ENCODE data around the gene HOMER3.
A peak's percentile ranks its signal among the peaks of the same experiment; 100 is the strongest.
"Not testable (repeated sequence)": the region's sequence is repeated elsewhere in the genome, so short reads cannot be mapped to it uniquely, and the experiment has no call there.

HOMER3 gene

DNA sequence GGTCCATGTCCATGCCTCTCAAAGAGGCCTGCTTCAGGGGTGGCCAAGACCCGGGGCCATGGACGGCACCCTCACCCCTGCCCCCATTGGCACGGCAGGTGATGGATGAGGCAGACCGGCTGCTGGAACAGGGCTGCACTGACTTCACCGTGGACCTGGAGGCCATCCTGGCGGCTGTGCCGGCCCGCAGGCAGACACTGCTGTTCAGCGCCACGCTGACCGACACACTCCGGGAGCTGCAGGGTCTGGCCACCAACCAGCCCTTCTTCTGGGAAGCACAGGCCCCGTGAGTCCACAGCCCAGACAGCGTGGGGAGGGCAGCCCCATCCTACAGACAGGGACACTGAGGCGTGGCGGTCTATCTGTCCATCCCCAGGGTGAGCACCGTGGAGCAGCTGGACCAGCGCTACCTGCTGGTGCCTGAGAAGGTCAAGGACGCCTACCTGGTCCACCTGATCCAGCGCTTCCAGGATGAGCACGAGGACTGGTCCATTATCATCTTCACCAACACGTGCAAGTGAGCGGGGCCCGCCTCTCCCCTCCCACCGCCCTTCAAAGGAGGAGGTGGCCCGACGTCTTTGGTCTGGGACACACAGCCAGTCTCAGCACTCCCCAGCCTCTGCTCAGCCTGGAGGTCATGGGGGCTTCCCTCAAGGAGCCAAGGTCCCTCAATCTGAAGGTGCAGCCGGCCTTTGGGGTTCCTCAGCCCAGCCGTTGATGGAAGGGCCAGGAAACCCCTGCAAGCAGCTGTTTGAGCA is 18.6 kb downstream of the HOMER3 start:
- DNase-seq (ENCODE audit: low spot score) = no peak

DNA sequence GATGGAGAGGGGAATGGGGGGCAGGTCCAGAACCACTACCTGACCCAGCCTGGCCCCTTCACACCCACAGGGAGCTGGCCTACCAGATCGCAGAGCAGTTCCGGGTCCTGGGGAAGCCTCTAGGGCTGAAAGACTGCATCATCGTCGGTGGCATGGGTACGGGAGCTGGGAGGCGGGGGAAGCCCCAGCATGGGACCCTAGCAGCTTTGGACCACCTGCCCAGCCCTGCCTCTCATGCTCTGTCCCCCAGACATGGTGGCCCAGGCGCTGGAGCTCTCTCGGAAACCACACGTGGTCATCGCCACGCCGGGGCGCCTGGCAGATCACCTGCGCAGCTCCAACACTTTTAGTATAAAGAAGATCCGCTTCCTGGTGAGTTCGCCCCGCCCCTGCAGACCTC is 19.4 kb downstream of the HOMER3 start:
- DNase-seq (ENCODE audit: low spot score) = no peak

DNA sequence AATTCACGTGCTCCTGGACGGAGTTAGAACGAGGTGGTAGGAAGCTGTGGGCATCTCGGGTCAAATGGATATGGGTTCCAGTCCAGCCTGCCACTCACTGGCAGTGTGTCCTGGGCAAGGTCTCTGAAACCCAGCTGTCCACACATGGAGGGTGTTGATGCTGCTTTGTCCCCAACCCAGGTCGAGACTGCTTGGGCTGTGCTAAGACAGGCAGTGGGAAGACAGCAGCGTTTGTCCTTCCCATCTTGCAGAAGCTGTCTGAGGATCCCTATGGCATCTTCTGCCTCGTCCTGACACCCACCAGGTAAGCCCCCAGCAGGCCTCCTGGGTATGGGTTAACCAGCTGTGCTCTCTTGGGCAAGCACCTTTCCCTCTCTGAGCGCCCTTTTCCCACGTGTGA is 20.6 kb downstream of the HOMER3 start:
- no peak for DNase-seq (ENCODE audit: low spot score)

DNA sequence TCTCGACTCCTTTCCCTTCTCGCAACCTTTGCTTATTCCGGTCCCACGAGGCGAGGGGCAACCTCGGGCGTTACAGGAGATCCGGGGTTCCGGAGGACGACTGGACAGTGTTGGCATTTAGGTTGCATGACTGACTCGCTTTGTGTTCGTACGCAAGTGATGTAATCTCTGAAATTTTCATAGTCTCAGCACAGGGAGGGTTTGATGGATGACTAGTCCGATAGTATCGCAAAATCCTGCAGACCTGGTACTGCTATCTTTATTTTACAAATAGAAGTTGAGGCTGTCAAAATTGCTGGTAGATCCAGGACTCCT is 21.2 kb downstream of the HOMER3 start:
- no peak for DNase-seq (ENCODE audit: low spot score)

DNA sequence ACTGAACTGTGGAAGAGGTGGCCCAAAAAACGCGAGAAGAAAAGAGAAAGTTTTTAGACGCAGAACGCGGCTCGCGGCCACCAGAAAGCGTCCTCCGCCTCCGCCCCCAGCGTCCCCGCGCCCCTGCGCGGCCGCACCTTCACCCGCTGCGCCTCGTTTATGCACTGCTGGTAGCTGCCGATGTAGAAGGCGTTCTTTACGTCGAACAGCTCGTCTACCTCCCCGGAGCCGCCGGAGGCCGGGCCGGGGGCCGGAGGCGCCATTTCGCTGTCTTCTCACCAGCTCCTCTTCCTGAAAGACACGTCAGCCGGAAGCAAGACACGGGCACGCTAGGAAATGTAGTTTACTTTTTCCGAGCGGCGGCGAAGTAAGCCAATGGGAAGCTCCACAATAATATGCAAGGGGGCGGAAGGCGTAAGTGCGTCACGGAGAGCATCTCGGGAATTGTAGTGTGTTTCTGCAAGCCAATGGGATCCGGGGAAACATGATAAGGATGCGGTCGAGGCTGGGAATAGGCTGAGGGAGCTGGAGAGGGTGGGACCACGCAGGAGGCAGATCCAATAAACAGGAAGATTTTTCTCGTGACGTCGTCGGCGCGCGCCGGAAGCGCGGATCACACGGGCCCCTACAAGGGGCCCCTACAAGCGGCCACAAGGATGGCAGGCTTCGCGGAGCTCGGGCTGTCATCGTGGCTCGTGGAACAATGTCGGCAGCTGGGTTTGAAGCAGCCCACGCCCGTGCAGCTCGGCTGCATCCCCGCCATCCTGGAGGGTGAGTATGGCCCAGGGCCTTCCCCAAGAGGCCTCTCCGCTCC is 21.7 kb downstream of the HOMER3 start, which contains the start of the genes COPE and DDX49:
TSS of gene COPE (minus strand) at position 302 of the 814 bp plus-strand sequence. CDS start at position 263, 39 bp downstream.
TSS of gene DDX49 (plus strand) at position 630 of the 814 bp plus-strand sequence. CDS start at position 657, 27 bp downstream.
- peak; percentile 100 for DNase-seq (ENCODE audit: low spot score)

DNA sequence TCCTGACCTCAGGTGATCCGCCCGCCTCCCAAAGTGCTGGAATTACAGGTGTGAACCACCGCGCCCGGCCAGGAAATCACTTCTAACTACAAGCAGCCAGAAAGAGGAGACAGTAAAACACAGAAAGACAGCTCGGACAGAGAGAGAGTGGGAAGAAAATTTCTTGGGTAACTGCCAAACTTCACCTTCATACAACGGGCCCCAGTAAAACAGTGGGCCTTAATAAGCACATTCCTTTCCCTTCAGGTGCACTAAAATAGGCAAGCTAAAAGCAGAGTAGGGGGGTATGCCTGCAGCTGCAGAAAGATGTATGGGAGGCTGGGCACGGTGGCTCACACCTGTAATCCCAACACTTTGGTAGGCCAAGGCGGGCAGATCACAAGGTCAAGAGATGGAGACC is 23.4 kb downstream of the HOMER3 start:
- not testable (repeated sequence) for DNase-seq (ENCODE audit: low spot score)

DNA sequence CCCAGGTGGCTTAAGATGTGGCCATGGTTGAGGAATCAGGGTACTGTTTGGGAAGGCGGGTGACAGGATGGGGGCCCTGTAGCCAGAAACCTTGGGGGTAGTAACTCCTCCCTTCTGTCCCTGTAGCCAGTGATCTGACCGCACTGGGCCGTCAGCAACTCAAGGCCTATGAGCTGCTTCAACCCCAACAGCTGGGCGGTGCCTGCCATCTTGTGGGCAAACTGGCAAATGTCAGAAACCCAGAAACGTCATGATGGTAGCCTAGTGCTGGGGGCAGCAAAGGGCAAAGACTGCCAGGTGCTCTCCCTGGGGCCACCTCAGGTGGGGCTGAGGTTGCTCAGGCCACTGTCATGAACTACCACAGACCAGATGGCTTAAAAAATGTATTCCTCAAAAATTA is 25.4 kb downstream of the HOMER3 start:
- DNase-seq (ENCODE audit: low spot score) = peak; percentile 40

DNA sequence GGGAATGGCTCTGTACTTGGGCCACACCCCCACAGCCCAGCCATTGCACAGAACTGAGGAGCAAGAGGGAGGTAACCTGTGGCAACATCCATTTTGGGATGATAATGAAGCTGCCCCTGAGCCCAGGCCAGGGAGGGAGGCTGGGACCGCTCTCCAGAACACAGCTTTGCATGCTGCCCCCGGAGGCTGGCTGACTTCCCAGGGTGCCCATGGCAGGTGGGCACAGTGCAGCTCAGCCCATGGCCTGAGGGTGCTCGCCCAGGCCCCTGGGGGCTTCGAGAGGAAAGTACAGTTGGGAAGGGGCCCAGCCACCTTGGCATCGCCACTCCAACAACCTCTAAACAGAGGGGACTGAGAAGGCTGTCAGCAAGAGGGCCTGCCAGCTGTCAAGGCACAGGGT is 27.6 kb downstream of the HOMER3 start:
- DNase-seq (ENCODE audit: low spot score) = no peak

DNA sequence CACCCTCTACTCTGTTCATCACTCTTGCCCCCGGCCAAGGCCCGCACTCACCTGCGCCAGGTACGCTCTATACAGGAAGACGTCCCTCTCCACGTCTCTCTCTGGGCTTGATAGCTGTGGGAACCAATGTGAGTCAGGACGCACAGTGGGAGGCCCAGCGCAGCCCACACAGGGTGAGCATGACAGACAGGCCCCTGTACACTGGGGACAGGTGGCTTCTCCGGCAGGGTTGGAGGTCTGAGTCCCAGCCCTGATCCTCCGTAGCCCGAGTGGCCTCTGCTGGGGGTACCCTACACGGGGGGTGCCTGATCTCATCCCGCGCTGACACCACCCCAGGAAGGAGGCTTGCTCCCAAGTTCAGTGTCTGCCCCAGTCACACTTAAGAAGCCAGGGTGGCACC is 28.1 kb downstream of the HOMER3 start:
- DNase-seq (ENCODE audit: low spot score) = no peak

DNA sequence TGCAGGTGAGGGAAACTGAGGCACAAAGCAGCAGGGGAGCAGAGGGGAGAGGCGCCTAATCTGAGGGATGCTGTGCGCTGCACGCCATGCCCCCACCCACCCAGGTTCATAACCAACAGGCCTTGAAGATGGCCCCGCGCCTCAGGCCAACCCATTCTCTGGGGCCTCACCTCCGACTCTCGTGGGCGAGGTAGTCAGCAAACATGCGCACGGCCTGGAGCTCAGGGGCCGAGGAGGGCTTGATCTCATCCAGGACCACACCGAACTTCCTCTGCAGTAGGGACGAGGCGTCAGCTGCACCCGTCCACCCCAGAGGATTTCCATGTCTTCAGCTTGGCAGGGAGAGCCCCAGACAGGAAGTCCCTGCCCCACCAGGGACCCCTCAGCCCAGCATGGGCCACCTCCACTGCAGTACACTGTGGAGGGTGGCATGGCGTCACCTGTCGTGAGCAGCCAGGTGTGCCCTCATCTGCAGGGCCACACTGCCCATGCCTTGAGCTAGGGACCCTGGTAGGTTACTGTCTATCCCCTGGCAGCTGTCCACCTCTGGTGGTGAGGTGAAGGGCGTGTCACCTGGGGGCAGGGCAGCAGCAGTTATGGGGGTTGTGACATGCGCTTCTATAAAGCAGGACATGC is 30.1 kb downstream of the HOMER3 start:
- no peak for DNase-seq (ENCODE audit: low spot score)

DNA sequence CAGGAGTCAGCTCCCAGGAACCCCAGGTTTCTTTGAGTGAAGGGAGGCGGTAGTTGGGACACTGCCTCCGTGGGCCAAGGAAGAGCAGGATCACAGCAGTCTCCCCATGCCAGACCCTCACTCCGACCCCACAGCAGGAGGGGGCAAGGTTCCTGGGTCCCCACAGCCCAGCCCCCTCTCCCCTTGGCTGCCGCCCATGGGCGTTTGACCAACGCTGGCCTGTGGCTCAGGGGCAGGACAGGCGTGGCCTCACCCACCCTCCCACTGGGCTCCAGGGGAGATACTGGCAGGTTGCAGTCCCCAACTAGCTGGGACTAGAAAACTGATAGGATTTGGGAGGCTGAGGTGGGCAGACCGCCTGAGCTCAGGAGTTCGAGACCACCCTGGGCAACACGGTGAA is 31.0 kb downstream of the HOMER3 start:
- no peak for DNase-seq (ENCODE audit: low spot score)

DNA sequence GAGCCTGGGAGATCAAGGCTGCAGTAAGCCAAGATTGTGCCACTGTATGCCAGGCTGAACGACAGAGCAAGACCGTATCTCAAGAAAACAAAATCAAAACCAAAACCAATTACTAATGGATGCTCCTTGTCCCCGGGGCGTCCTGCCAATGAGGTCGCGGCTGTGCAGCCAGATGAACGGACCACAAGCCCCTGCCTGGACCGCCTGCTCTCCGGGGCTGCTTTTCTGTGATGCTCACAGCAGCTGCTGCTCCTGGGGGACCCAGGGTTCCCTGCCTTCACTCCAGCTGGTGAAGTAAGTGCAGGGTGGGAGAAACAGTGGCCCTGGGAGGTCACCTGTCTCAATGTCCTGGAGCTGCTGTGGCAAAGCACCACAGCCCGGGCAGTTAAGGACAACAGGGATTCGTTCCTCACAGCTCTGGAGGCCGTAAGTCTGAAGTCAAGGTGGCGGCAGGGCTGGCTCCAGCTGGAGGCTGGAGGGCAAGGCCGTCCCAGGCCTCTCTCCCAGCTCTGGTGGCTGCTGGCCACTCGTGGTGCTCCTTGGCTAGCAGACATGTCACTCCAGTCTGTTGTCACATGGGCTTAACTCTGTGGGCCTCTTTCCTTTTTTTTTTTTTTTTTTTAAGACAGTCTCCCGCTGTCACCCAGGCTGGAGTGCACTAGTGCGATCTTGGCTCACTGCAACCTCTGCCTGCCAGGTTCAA is 31.9 kb downstream of the HOMER3 start:
- no peak for DNase-seq (ENCODE audit: low spot score)

DNA sequence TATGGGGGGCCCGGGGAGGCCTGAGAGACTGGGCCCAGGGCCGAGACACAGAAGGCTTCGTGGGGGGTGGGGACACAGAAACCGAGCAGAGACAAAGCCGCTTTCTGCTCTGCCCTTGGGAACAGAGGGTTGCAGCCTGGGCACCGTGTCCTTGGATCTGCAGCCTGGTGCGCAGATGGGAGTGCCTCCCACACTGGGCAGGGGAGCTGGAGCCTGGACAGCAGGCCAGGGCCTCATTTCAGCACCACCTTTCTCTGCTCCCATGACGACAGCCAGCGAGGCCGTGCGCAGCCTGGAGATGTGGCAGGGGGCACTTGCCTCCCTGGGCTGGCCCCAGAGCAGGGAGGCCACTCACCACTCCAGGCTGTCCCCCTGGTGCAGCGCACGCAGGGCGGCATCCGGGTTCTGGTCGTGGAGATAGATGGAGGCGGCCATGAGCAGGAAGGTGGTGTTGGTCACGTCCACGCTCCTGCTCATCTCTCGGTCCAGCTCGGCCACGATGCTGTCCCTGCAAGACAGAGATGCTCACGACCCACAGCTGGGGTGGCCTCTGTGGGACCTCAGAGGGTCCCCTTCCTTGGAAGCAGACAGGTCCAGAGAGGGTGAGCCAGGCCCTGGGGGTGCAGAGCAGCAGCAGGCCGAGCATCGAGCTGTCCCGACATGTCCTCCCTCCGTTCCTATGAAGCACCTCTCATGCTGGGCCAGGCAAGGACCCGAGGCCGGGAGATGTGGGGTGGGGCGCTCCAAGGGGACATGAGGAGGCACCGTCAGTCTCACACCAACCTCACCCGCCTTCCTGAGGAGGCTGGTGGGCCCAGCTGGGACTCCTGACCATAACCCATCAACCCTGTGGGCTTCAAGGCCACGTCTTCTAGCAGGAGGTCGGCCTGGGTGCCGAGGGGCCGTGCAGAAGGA is 34.2 kb downstream of the HOMER3 start:
- no peak for DNase-seq (ENCODE audit: low spot score)

DNA sequence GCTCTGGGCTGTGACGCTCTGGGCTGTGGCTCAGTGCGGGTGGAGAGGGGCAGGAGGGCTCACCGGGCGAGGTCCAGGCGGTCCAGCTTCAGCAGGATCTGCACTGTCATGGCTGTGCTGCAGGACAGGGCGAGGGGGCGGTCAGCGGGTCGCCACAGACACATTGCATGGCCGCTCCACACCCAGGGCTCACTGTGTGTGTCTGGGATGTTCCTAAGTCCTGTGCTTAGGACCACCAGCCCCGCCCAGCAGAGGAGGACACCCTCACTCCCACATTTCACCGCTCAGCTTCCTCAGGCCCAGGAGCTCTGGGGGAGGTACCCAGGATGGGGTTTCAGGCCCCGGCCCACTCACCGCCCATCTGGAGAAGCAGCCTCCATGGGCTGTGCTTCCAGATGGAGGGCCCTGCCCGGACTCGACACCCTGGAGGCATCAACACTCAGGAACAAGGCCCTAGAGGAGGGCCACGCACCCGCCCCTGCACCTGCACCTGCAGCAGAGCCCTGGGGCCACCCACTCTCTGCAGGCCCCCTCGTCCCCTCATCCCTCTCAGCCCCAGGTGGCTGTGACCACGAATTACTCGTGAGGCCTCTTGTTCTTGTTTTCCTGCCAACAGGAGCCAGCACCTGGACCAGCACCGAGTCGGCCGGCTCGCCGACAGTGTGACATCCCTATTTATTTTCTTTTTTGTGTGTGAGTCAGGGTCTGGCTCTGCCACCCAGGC is 35.3 kb downstream of the HOMER3 start:
- no peak for DNase-seq (ENCODE audit: low spot score)

DNA sequence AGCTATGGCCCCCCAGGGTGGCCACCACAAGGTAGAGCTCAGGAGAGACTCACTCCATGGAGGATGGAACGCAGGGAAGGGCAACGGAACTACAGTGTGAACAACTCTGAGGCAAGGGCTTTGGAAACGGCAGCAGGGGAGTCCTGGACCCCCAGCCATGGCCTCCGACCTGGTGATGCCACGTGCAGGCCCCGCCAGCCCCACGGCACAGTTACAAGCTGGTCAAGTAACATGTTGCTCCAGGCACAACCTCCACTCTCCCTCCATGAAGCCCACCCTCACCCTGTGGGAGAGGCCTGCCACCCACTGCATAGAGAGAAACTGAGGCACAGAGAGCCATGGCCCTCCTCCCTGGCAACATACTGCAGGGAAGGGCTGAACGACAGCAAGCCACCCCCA is 36.0 kb downstream of the HOMER3 start:
- DNase-seq (ENCODE audit: low spot score) = no peak

DNA sequence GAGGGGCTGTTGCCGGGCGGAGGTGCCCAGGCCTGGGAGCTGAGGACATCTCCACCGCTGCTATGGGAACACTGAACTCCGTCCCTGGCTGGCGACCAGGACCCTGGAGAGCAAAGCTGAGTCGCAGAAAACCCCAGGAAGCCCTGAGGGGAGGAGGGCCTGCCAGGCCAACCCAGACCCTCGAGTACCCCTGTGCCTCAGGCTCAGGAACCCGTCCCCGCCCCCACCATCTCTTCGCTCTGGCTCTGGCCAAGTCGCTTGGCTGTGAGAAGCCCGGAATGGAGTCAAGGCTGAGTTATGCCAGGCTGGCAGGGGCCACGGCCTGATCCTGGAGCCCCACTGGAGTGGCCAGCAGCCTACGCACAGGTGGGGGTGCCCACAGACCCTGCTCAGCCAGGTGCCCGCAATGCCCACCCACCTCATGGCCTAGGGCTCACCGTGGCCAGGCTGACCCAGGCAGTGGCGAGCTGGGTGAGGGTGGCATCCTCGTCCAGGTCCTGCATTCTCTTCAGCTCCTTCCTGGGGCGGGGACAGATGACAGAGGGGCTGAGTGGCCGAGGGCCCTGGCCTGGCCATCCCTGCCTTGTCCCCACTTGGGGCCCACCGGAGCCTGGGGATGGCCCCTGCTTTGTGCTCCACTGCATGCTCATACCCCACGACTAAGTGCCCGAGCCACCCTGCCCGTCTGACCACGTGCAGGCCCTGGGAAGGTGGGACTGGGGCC is 36.5 kb downstream of the HOMER3 start:
- DNase-seq (ENCODE audit: low spot score) = no peak

DNA sequence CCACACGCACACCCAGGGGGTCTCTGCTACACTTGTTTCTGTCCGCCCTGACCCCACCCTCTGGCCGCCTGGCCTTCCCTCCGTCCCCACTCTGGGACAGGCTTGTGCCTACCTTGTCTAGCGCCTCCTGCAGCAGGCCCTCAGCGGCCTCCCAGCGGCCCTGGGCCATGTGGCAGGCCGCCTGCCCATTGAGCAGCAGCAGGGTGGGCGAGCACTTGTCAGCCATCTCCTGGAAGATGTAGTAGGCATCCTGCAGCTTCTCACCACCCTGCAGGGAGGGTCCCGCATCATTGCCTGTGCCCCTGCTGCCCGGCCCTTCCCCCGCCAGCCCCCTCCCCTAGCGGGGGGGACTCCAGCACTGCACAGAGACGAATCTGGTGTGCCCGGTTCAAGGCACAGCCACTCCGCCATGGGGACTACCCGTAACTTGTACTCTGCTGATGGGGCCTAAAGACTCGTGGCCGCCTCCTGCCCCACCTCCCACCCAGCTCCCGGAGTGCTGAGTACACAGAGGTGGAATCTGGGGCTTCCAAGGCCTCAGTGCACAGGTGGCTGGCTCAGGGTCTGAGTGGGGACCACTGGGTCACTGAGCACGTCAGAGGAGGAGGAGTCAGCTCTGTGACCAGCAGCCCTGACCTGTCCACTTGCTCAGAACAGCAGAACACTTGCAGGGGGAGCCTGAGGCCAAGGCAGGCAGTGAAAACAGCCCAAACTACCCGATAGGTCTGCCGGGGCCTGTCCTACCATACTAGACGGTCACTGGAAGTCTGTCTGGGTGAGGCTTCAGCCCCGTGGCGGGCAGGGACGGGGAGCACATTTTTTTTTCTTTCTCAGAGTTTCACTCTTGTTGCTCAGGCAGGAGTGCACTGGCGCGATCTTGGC is 37.6 kb downstream of the HOMER3 start:
- DNase-seq (ENCODE audit: low spot score) = no peak

DNA sequence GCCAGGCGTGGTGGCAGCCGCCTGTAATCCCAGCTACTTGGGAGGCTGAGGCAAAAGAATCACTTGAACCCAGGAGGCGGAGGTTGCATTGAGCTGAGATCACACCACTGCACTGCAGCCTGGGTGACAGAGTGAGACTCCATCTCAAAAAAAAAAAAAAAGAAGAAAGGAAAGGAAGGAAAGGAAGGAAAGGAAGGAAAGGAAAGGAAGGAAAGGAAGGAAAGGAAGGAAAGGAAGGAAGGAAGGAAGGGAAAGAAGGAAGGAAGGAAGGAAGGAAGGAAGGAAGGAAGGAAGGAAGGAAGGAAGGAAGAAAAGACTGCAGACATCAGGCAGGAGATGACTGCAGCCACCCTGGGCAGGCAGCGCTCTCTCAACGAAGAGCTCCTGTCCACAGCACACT is 38.5 kb downstream of the HOMER3 start:
- not testable (repeated sequence) for DNase-seq (ENCODE audit: low spot score)

DNA sequence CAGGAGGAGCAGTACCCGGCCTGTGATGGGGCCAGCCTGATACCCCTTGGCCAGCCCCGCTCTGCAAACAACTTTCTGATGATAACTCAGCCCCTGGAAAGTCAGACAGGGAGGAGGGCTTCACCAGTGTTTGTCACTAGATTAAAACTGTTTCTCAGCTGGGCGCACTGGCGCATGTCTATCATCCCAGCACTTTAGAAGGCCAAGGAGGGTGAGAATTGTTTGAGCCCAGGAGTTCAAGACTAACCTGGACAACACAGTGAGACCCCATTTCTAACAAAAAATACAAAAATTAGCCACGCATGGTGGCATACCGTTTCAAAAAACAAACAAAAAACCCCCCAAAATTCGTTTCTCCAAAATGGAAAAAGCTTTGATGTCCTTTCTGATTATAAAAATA is 39.5 kb downstream of the HOMER3 start:
- DNase-seq (ENCODE audit: low spot score) = no peak
